H1 (cell line): ENCODE results near the gene ABHD2. TPM values are rescaled to one million over a fixed set of nuclear protein-coding genes. Genes with fewer than 3 reads are reported as not detected.

Experiments
- polyA plus RNA-seq, 7 experiments: library from polyadenylated mRNA; depleted of rRNA in 3 of 7; stranded (reverse) in 5 of 7; unstranded in 2 of 7; fragments of >200 nt in 5 of 7; fragments of 200-250 nt in 2 of 7; gene quantifications; 1 replicate in 5 of 7; 2 replicates in 1 of 7; 4 replicates in 1 of 7; pipeline versions ENCODE4 v1.2.1 to v1.2.3, GENCODE V29; 2011 to 2013; ENCODE audit warnings: missing spikeins in 2 of 7, mixed read lengths in 2 of 7
- total RNA-seq: library from RNA; stranded (reverse); fragmentation: NEBNext Ultra II Directional; extraction: Animal tissue kit (Norgen Biotek cat#: 25700); gene quantifications from 2 replicates; pipeline ENCODE4 v1.2.1, GENCODE V29; 2021
- TF ChIP-seq, protein P1 (sequence below): fragments of 300-600 bp; sonication (generic); IDR thresholded peaks from 2 replicates; pipeline ENCODE4 v1.7.1; 2012; ENCODE audit warnings: low read length, moderate library complexity, mild to moderate bottlenecking, inconsistent platforms; ENCODE audit not compliant: insufficient replicate concordance

ABHD2 gene
- total and polyA plus RNA-seq, 2 of the 8 experiments (the other 6 are each of a cell fraction or from before 2014, with no cell fraction given): 9.1 to 23.7 TPM

DNA sequence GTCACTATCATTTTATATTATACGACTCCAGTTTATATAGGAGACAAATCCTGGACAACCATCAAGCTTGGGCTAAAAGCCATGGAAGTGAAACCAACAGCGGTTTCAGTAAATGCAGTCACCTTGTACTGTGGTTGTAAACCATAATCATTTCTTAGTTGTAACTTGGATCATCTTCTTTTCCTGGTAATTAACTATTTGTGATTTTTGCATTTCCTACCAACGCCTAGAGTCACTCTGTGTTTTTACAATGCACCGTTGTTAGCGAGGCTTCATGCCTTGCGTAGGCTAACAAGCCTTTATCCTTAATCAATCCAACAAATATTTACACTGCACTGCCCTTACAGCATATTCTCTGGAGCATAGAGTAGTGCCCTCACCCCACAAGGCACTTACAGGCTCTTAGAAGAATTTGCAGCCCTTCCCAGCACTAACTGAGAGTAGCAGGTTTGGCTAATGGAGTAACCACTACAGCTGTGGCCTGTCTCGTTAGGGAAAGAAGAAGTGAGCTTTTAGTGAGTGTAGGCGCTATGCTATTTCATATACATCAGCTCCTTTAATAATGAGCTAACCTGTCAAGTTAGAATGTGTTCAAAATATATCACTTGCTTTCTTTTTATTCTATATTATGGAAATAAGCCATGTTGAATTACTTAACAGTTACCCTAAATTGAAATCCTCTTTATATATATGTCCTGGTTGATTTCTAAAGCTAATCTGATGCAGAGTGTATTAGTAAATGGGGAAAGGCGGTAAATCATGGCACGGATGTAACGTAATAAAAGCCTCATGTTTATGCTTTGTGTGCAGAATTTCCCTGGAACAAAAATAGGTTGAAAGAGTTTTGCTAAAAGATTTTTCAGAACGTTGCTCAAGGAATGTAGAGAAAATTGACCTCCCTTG, 62.8 kb downstream of the ABHD2 start (continued):
- TF ChIP-seq, protein P1, sequence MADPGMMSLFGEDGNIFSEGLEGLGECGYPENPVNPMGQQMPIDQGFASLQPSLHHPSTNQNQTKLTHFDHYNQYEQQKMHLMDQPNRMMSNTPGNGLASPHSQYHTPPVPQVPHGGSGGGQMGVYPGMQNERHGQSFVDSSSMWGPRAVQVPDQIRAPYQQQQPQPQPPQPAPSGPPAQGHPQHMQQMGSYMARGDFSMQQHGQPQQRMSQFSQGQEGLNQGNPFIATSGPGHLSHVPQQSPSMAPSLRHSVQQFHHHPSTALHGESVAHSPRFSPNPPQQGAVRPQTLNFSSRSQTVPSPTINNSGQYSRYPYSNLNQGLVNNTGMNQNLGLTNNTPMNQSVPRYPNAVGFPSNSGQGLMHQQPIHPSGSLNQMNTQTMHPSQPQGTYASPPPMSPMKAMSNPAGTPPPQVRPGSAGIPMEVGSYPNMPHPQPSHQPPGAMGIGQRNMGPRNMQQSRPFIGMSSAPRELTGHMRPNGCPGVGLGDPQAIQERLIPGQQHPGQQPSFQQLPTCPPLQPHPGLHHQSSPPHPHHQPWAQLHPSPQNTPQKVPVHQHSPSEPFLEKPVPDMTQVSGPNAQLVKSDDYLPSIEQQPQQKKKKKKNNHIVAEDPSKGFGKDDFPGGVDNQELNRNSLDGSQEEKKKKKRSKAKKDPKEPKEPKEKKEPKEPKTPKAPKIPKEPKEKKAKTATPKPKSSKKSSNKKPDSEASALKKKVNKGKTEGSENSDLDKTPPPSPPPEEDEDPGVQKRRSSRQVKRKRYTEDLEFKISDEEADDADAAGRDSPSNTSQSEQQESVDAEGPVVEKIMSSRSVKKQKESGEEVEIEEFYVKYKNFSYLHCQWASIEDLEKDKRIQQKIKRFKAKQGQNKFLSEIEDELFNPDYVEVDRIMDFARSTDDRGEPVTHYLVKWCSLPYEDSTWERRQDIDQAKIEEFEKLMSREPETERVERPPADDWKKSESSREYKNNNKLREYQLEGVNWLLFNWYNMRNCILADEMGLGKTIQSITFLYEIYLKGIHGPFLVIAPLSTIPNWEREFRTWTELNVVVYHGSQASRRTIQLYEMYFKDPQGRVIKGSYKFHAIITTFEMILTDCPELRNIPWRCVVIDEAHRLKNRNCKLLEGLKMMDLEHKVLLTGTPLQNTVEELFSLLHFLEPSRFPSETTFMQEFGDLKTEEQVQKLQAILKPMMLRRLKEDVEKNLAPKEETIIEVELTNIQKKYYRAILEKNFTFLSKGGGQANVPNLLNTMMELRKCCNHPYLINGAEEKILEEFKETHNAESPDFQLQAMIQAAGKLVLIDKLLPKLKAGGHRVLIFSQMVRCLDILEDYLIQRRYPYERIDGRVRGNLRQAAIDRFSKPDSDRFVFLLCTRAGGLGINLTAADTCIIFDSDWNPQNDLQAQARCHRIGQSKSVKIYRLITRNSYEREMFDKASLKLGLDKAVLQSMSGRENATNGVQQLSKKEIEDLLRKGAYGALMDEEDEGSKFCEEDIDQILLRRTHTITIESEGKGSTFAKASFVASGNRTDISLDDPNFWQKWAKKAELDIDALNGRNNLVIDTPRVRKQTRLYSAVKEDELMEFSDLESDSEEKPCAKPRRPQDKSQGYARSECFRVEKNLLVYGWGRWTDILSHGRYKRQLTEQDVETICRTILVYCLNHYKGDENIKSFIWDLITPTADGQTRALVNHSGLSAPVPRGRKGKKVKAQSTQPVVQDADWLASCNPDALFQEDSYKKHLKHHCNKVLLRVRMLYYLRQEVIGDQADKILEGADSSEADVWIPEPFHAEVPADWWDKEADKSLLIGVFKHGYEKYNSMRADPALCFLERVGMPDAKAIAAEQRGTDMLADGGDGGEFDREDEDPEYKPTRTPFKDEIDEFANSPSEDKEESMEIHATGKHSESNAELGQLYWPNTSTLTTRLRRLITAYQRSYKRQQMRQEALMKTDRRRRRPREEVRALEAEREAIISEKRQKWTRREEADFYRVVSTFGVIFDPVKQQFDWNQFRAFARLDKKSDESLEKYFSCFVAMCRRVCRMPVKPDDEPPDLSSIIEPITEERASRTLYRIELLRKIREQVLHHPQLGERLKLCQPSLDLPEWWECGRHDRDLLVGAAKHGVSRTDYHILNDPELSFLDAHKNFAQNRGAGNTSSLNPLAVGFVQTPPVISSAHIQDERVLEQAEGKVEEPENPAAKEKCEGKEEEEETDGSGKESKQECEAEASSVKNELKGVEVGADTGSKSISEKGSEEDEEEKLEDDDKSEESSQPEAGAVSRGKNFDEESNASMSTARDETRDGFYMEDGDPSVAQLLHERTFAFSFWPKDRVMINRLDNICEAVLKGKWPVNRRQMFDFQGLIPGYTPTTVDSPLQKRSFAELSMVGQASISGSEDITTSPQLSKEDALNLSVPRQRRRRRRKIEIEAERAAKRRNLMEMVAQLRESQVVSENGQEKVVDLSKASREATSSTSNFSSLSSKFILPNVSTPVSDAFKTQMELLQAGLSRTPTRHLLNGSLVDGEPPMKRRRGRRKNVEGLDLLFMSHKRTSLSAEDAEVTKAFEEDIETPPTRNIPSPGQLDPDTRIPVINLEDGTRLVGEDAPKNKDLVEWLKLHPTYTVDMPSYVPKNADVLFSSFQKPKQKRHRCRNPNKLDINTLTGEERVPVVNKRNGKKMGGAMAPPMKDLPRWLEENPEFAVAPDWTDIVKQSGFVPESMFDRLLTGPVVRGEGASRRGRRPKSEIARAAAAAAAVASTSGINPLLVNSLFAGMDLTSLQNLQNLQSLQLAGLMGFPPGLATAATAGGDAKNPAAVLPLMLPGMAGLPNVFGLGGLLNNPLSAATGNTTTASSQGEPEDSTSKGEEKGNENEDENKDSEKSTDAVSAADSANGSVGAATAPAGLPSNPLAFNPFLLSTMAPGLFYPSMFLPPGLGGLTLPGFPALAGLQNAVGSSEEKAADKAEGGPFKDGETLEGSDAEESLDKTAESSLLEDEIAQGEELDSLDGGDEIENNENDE: no peak
